K562 (cell line): ENCODE results near the gene CTF1. TPM values are rescaled to one million over a fixed set of nuclear protein-coding genes. Genes with fewer than 3 reads are reported as not detected.
A peak's percentile ranks its signal among the peaks of the same experiment; 100 is the strongest.

ENCODE experiments used
- ATAC-seq: fragments of 200-7000 bp; cut with Tn5 transposase; 3 replicates; pipeline ENCODE4 v1.9.1; 2020; ENCODE audit warnings: moderate library complexity
- BruUV-seq: library from RNA; stranded (reverse); fragments of 400-500 nt; replicated peaks from 2 replicates; lab custom pipeline; 2021; lab: Mats Ljungman, UMichigan
- CTCF ChIA-PET: fragments of 300-600 bp; formaldehyde crosslinking; extraction: SDS; loops from one replicate; lab custom pipeline; 2021; ENCODE audit warnings: low intra/inter-chr PET ratio; lab: Yijun Ruan, JAX
- POLR2A ChIA-PET: fragments of 300-600, 350-650 bp; sonication (Branson Sonifier 250); formaldehyde crosslinking; extraction: SDS; loops from one replicate; lab custom pipeline; 2021; ENCODE audit warnings: antibody characterized with exemption, inconsistent platforms; lab: Yijun Ruan, JAX
- DNase-seq, 4 experiments: peaks; one replicate each; pipeline versions ENCODE4 v3.0.0 to v3.0.0-alpha.2; 2011 to 2018; ENCODE audit warnings: low spot score in 3 of 4, mixed read lengths in 3 of 4; ENCODE audit errors: extremely low read depth in 1 of 4
- FAIRE-seq: peaks from 2 replicates; lab custom pipeline; 2011; peaks lifted over from hg19 to GRCh38; lab: Jason Lieb, UNC
- H2AFZ ChIP-seq: 2 replicates; pipeline ENCODE4 v1.6.0; 2011; ENCODE audit warnings: low read depth, low read length, control low read depth, inconsistent platforms
- H3K27ac ChIP-seq: fragments of 200-600 bp; 3 replicates; pipeline ENCODE4 v1.8.0; 2011; ENCODE audit warnings: low read depth, mild to moderate bottlenecking, control low read depth, inconsistent platforms, low read length, moderate library complexity, mixed read lengths; ENCODE audit errors: extremely low read depth
- H3K27me3 ChIP-seq, 2 experiments: fragments of 300-600 bp in 1 of 2; 2 replicates in 1 of 2; 3 replicates in 1 of 2; pipeline versions ENCODE4 v1.6.0 to v1.8.0; 2011; ENCODE audit warnings: inconsistent platforms in 2 of 2, low read length in 2 of 2, mild to moderate bottlenecking in 1 of 2, mixed read lengths in 1 of 2, moderate library complexity in 1 of 2; ENCODE audit not compliant: control insufficient read depth in 2 of 2, insufficient read depth in 2 of 2
- H3K36me3 ChIP-seq: fragments of 300-600 bp; 3 replicates; pipeline ENCODE4 v1.8.0; 2011; ENCODE audit warnings: mild to moderate bottlenecking, low read length, inconsistent platforms; ENCODE audit not compliant: control insufficient read depth, insufficient read depth
- H3K4me1 ChIP-seq, 2 experiments: fragments of 200-600 bp in 1 of 2; replicated peaks in 1 of 2; 2 replicates in 1 of 2; 3 replicates in 1 of 2; pipeline versions ENCODE4 v1.5.1 to v1.8.0; 2011; ENCODE audit warnings: inconsistent platforms in 2 of 2, low read length in 2 of 2, mild to moderate bottlenecking in 1 of 2, mixed read lengths in 1 of 2, moderate library complexity in 1 of 2; ENCODE audit not compliant: control insufficient read depth in 2 of 2, insufficient read depth in 2 of 2
- H3K4me2 ChIP-seq: 2 replicates; pipeline ENCODE4 v1.6.1; 2011; ENCODE audit warnings: low read length, control low read depth, inconsistent platforms, mixed read lengths; ENCODE audit not compliant: insufficient read depth
- H3K4me3 ChIP-seq: fragments of 200-600 bp; sonication (generic), shearing (Covaris generic); 2 replicates; pipeline ENCODE4 v1.5.1; 2016; ENCODE audit warnings: control low read depth, inconsistent platforms
- H3K79me2 ChIP-seq: fragments of 200-600 bp; 3 replicates; pipeline ENCODE4 v1.8.0; 2011; ENCODE audit warnings: low read length, inconsistent platforms; ENCODE audit not compliant: control insufficient read depth, insufficient read depth
- H3K9ac ChIP-seq, 2 experiments: 2 replicates each; pipeline versions ENCODE4 v1.6.0 to v1.6.1; 2011; ENCODE audit warnings: low read depth in 2 of 2, low read length in 2 of 2, control low read depth in 1 of 2, inconsistent platforms in 1 of 2, mild to moderate bottlenecking in 1 of 2, mixed read lengths in 1 of 2; ENCODE audit not compliant: insufficient read depth in 1 of 2
- H3K9me1 ChIP-seq: one replicate; pipeline ENCODE4 v1.6.0; 2011; ENCODE audit warnings: inconsistent platforms, mild to moderate bottlenecking, low read length, moderate library complexity; ENCODE audit not compliant: control insufficient read depth, insufficient read depth
- H3K9me3 ChIP-seq: replicated peaks from 2 replicates; pipeline ENCODE4 v1.5.1; 2011; ENCODE audit warnings: low read depth, low read length, inconsistent platforms; ENCODE audit not compliant: control insufficient read depth, insufficient read depth
- H4K20me1 ChIP-seq: replicated peaks from 2 replicates; pipeline ENCODE4 v1.6.1; 2011; ENCODE audit warnings: low read length, inconsistent platforms, mixed read lengths; ENCODE audit not compliant: control insufficient read depth, insufficient read depth
- BCOR ChIP-seq: fragments of 450-650 bp; IDR thresholded peaks from 2 replicates; pipeline ENCODE4 v1.6.1; 2016
- ETV5 ChIP-seq: sonication (generic); formaldehyde crosslinking; IDR thresholded peaks from 2 replicates; pipeline ENCODE4 v1.4.0; 2020; ENCODE audit warnings: low read depth, mild to moderate bottlenecking, missing genetic modification reagents
- FOXK1 ChIP-seq: sonication (generic); formaldehyde crosslinking; IDR thresholded peaks from 2 replicates; pipeline ENCODE4 v1.8.0; 2022; ENCODE audit warnings: missing genetic modification reagents, mild to moderate bottlenecking, borderline replicate concordance
- KDM1A ChIP-seq, 2 experiments: fragments of 450-650 bp; IDR thresholded peaks; 2 replicates each; pipeline ENCODE4 v1.6.1; 2016; ENCODE audit warnings: mild to moderate bottlenecking in 2 of 2
- RBFOX2 ChIP-seq: fragments of 200-400 bp; formaldehyde crosslinking; IDR thresholded peaks from 2 replicates; pipeline ENCODE4 v1.6.1; 2017; ENCODE audit warnings: low read depth, mild to moderate bottlenecking, low read length, moderate library complexity
- RBM25 ChIP-seq: fragments of 200-400 bp; formaldehyde crosslinking; IDR thresholded peaks from 2 replicates; pipeline ENCODE4 v1.6.1; 2018; ENCODE audit warnings: low read length, low read depth, moderate library complexity; ENCODE audit not compliant: severe bottlenecking
- SPI1 ChIP-seq: IDR thresholded peaks from 2 replicates; pipeline ENCODE4 v1.6.1; 2011; ENCODE audit warnings: low read depth, low read length, control low read depth, borderline replicate concordance
- WGBS: fragments of 100-300 bp; shearing (Covaris generic); methylation state at CpG from one replicate; pipeline ENCODE4 v1.1.6; 2016; ENCODE audit warnings: low coverage, mixed read lengths; ENCODE audit not compliant: insufficient coverage; ENCODE audit errors: missing lambda C conversion rate; 5-methylcytosine and 5-hydroxymethylcytosine counted together
- in situ Hi-C: fragments of 300-500 bp; cut with MboI; formaldehyde crosslinking; loops from 4 replicates; pipeline ENCODE4 v1.15.0; 2018; ENCODE audit warnings: inconsistent platforms, mixed read lengths
- intact Hi-C: fragments of 100-400 bp; cut with micrococcal nuclease; formaldehyde crosslinking; loops from 2 replicates; pipeline ENCODE4 v1.14.2; 2022
- polyA plus RNA-seq, 8 experiments: library from polyadenylated mRNA; depleted of rRNA in 4 of 8; stranded (reverse) in 5 of 8; unstranded in 3 of 8; fragments of >200 nt; fragmentation: Nextera tagmentation in 2 of 8; fragmentation: Illumina TruSeq in 1 of 8; extraction: Ambion mirVana in 2 of 8; extraction: Trizol in 1 of 8; gene quantifications; 2 replicates each; pipeline versions ENCODE4 v1.2.1 to v1.2.3, GENCODE V29; 2011 to 2014; ENCODE audit warnings: inconsistent platforms in 1 of 8, missing spikeins in 1 of 8
- total RNA-seq, 7 experiments: library from RNA; depleted of rRNA in 6 of 7; stranded (reverse); fragments of >200 nt in 6 of 7; fragmentation: Illumina TruSeq in 2 of 7; extraction: Trizol in 2 of 7; gene quantifications; 2 replicates each; pipeline versions ENCODE4 v1.2.1 to v1.2.3, GENCODE V29; 2011 to 2021; ENCODE audit warnings: low replicate concordance in 1 of 7
- TF ChIP-seq, protein P1 (sequence below), 2 experiments: fragments of 200-800 bp in 1 of 2; sonication (Bioruptor generic) in 1 of 2; sonication (generic) in 1 of 2; formaldehyde crosslinking in 1 of 2; IDR thresholded peaks in 1 of 2; conservative IDR thresholded peaks in 1 of 2; 2 replicates each; pipeline versions ENCODE4 v1.5.0 to v1.6.1; 2016 to 2020; ENCODE audit warnings: missing compliant biosample characterization in 1 of 2, missing genetic modification characterization in 1 of 2, missing genetic modification reagents in 1 of 2
- TF ChIP-seq, protein P2 (sequence below): fragments of 150-350 bp; IDR thresholded peaks from 2 replicates; pipeline ENCODE4 v1.6.1; 2014; ENCODE audit warnings: low read depth, mild to moderate bottlenecking, low read length, borderline replicate concordance

The CTF1 gene
- total and polyA plus RNA-seq, 9 of the 15 experiments (the other 6 are each of a cell fraction or from before 2014, with no cell fraction given): 0.24 to 2.5 (median 0.44) TPM

GRCh38 chr16:30904114-30904780 lies 7.8 kb downstream of the CTF1 start (continued):
- 0 out of 2 replicates have a peak, but pooled peaks have one; percentile 21 for TF ChIP-seq RBFOX2
- TF ChIP-seq, protein P1, sequence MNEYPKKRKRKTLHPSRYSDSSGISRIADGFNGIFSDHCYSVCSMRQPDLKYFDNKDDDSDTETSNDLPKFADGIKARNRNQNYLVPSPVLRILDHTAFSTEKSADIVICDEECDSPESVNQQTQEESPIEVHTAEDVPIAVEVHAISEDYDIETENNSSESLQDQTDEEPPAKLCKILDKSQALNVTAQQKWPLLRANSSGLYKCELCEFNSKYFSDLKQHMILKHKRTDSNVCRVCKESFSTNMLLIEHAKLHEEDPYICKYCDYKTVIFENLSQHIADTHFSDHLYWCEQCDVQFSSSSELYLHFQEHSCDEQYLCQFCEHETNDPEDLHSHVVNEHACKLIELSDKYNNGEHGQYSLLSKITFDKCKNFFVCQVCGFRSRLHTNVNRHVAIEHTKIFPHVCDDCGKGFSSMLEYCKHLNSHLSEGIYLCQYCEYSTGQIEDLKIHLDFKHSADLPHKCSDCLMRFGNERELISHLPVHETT (CRISPR knock-in tag; conservative IDR thresholded peaks at IDR 0.05 in 1 of 2, IDR thresholded peaks at IDR 0.05 in 1 of 2): peak in 1 of 2 experiments; percentile 22; a peak in 1 of 4 replicates
- TF ChIP-seq SPI1: peak; percentile 97

- no peaks in the 10 kb centered on the region for H4K20me1 ChIP-seq
- no TSS peak for BruUV-seq
These were observed 10.7 kb downstream of the CTF1 start for GRCh38 chr16:30907064-30907463.

More at GRCh38 chr16:30907064-30907463, 10.7 kb downstream of the CTF1 start:
- Histone ChIP-seq H3K9me3 (no peaks in the 10 kb centered on the region), H2AFZ (no peak overlapping the region), H3K4me1 (peaks cover 17 to 29% of the 10 kb centered on the region in 2 experiments), H3K27ac (no peak overlapping the region), H3K79me2 (no peaks in the 10 kb centered on the region), H3K27me3 (no peaks in the 10 kb centered on the region), H3K36me3 (no peaks in the 10 kb centered on the region), H3K4me2 (no peak overlapping the region), H3K4me3 (no peak overlapping the region), H3K9ac (no peak overlapping the region; a peak in 1 of 4 replicates), H3K9me1 (no peaks in the 10 kb centered on the region)
- ATAC-seq: no peak
- ChIA-PET CTCF (no interaction called here), POLR2A (interaction anchor here (0.6 to 1.0 kb wide), 4 partner anchors 12 to 141 kb away, joined by 3 to 4 read pairs (median 3); no protein-coding TSS in a partner anchor)
- TF ChIP-seq FOXK1 (CRISPR knock-in tag) (no peak), BCOR (0 out of 2 replicates have a peak, but pooled peaks have one; percentile 14), KDM1A (IDR thresholded peaks at IDR 0.05) (peak in 1 of 2 experiments; percentile 8; a peak in 1 of 4 replicates), ETV5 (CRISPR knock-in tag) (no peak), RBM25 (peak; percentile 26)
- TF ChIP-seq, protein P2, sequence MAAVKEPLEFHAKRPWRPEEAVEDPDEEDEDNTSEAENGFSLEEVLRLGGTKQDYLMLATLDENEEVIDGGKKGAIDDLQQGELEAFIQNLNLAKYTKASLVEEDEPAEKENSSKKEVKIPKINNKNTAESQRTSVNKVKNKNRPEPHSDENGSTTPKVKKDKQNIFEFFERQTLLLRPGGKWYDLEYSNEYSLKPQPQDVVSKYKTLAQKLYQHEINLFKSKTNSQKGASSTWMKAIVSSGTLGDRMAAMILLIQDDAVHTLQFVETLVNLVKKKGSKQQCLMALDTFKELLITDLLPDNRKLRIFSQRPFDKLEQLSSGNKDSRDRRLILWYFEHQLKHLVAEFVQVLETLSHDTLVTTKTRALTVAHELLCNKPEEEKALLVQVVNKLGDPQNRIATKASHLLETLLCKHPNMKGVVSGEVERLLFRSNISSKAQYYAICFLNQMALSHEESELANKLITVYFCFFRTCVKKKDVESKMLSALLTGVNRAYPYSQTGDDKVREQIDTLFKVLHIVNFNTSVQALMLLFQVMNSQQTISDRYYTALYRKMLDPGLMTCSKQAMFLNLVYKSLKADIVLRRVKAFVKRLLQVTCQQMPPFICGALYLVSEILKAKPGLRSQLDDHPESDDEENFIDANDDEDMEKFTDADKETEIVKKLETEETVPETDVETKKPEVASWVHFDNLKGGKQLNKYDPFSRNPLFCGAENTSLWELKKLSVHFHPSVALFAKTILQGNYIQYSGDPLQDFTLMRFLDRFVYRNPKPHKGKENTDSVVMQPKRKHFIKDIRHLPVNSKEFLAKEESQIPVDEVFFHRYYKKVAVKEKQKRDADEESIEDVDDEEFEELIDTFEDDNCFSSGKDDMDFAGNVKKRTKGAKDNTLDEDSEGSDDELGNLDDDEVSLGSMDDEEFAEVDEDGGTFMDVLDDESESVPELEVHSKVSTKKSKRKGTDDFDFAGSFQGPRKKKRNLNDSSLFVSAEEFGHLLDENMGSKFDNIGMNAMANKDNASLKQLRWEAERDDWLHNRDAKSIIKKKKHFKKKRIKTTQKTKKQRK: no peak
- no peak for FAIRE-seq
- WGBS: 26% methylated on average over 4 of the region's 4 CpGs
- in situ Hi-C loops (loop anchor here (10.0 kb wide), 1 partner anchor 62 kb away; no protein-coding TSS in a partner anchor), intact Hi-C loops (no loop called here)
- DNase-seq: no peak
